Measurements from ENCODE around the gene DCAF11. TPM values are rescaled to one million over a fixed set of nuclear protein-coding genes. Genes with fewer than 3 reads are reported as not detected.

Gene DCAF11
- total RNA-seq, 1 donor from 2014 or later = 52.8 TPM

DNA sequence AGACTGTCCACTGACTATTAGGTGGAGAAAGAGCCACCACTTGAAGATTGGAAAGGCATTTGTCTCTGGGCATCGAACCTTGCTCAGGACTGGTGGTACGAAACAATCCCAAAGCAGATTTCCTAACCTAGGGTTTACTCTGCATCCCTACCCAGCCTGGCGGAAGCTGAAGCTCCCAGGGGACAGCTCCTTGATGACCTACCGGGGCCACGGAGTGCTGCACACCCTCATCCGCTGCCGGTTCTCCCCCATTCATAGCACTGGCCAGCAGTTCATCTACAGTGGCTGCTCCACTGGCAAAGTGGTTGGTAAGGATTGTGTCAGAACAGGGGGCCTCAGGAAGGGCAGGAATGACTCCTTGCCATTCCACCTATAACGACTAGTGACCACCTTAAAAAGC lies 6.6 kb downstream of the DCAF11 start:
- Mint-ChIP-seq H3K36me3 (ENCODE audit: unreplicated experiment) (peaks cover 38% of the 10 kb centered on the region), H3K27me3 (ENCODE audit: unreplicated experiment) (no peaks in the 10 kb centered on the region), H3K4me1 (ENCODE audit: unreplicated experiment) (peaks cover under 1% of the 10 kb centered on the region), H3K9me3 (ENCODE audit: unreplicated experiment) (no peaks in the 10 kb centered on the region), H3K4me3 (ENCODE audit: unreplicated experiment) (no peak overlapping the region), H3K27ac (ENCODE audit: unreplicated experiment) (no peak overlapping the region)
- TF ChIP-seq, protein P1, sequence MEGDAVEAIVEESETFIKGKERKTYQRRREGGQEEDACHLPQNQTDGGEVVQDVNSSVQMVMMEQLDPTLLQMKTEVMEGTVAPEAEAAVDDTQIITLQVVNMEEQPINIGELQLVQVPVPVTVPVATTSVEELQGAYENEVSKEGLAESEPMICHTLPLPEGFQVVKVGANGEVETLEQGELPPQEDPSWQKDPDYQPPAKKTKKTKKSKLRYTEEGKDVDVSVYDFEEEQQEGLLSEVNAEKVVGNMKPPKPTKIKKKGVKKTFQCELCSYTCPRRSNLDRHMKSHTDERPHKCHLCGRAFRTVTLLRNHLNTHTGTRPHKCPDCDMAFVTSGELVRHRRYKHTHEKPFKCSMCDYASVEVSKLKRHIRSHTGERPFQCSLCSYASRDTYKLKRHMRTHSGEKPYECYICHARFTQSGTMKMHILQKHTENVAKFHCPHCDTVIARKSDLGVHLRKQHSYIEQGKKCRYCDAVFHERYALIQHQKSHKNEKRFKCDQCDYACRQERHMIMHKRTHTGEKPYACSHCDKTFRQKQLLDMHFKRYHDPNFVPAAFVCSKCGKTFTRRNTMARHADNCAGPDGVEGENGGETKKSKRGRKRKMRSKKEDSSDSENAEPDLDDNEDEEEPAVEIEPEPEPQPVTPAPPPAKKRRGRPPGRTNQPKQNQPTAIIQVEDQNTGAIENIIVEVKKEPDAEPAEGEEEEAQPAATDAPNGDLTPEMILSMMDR (IDR thresholded peaks at IDR 0.05) = no peak
- DNase-seq (ENCODE audit: extremely low spot score, unreplicated experiment) = no peak

DNA sequence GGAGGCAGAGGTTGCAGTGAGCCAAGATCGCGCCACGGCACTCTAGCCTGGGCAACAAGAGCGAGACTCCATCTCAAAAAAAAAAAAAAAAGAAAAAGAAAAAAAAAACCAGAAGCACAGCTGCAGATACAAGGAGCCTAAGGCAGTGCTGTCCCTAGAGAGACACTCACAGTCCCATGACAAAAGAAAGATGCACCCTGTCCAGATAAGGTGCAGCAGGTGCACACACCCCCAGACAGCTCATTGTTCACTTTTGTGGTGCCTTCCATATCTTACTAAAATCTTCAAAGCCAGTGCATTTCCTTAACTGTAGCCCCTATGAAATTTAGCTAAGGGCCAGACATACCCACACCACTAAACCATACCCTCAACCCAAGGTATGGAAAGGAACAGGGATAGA lies 7.8 kb downstream of the DCAF11 start:
- Mint-ChIP-seq H3K4me3 (ENCODE audit: unreplicated experiment) (no peak overlapping the region), H3K27ac (ENCODE audit: unreplicated experiment) (no peak overlapping the region), H3K27me3 (ENCODE audit: unreplicated experiment) (no peaks in the 10 kb centered on the region), H3K9me3 (ENCODE audit: unreplicated experiment) (no peaks in the 10 kb centered on the region), H3K4me1 (ENCODE audit: unreplicated experiment) (no peaks in the 10 kb centered on the region), H3K36me3 (ENCODE audit: unreplicated experiment) (peaks cover 38% of the 10 kb centered on the region)
- no peak for DNase-seq (ENCODE audit: extremely low spot score, unreplicated experiment)
- TF ChIP-seq, protein P1 (IDR thresholded peaks at IDR 0.05) = no peak

DNA sequence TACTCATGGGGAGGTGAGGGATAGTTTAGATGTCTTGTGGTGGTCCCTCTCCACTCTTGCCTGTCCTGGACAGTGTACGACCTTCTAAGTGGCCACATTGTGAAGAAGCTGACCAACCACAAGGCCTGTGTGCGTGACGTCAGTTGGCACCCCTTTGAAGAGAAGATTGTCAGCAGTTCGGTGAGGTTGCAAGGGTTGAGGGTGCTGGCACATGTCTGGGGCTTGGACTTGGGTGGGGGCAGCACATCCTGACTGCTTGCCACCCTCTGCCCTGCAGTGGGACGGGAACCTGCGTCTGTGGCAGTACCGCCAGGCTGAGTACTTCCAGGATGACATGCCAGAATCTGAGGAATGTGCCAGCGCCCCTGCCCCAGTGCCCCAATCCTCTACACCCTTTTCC lies 8.3 kb downstream of the DCAF11 start:
- no peak for DNase-seq (ENCODE audit: extremely low spot score, unreplicated experiment)
- no peaks in the 10 kb centered on the region for H3K9me3 Mint-ChIP-seq (ENCODE audit: unreplicated experiment)

DNA sequence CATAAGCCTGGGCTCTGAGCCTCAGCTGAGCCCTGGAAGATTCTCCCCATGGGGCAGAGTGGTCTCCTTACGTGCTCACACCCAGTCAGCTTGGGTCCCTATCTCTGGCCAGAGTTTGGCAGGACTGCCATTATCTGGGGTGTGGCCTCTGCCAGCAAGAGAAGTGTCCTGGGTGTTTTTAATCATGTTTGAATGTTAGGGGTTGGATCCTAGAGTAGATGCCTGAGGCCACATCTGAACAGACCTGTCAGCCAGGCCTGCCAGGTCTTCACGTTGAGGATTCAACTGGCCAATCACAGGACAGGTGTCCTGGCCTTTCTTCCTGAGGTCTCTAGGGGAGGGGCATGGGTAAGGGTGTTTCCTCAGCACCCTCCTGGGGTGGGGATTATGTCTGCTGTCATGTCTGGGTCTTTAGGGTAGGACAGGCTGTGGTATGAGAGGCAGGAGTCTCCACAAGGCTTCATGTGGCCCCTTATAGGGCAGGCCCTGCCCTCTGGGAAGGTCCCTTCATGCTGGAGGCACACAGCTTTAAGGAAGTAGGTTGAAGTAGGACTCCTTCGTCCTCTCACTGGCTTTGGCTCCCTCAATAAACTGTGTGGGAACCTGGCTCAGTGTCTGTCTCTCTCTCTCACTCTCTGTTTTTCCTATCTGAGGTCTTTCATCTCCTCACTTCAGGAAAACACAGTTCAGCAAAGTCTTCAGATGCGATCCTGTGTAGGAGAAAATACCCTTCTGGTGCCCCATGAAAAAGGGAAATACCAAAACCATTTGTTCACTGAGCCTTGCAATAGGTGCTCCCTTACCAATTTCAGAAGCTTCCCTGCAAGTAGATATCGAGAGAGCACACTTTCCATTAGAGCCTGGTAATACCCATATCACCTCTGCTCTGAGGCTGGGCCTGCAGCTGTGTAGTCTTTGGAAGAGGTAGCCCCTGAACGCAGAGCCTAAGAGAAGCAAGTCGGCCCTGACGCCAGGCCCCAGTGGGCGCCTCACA lies 9.1 kb downstream of the DCAF11 start:
- TF ChIP-seq, protein P1 (IDR thresholded peaks at IDR 0.05) = no peak
- no peak overlapping the region for H3K4me3 Mint-ChIP-seq (ENCODE audit: unreplicated experiment)
- H3K4me1 Mint-ChIP-seq (ENCODE audit: unreplicated experiment) = no peaks in the 10 kb centered on the region
- no peaks in the 10 kb centered on the region for H3K27me3 Mint-ChIP-seq (ENCODE audit: unreplicated experiment)
- no peaks in the 10 kb centered on the region for H3K9me3 Mint-ChIP-seq (ENCODE audit: unreplicated experiment)
- no peak for DNase-seq (ENCODE audit: extremely low spot score, unreplicated experiment)
- H3K27ac Mint-ChIP-seq (ENCODE audit: unreplicated experiment) = no peak overlapping the region
- peaks cover 31% of the 10 kb centered on the region for H3K36me3 Mint-ChIP-seq (ENCODE audit: unreplicated experiment)

More for the DNA sequence above, 8.3 kb downstream of the DCAF11 start:
- Mint-ChIP-seq H3K27ac (ENCODE audit: unreplicated experiment) (no peak overlapping the region), H3K4me3 (ENCODE audit: unreplicated experiment) (no peak overlapping the region), H3K36me3 (ENCODE audit: unreplicated experiment) (peaks cover 35% of the 10 kb centered on the region), H3K27me3 (ENCODE audit: unreplicated experiment) (no peaks in the 10 kb centered on the region), H3K4me1 (ENCODE audit: unreplicated experiment) (no peaks in the 10 kb centered on the region)
- TF ChIP-seq, protein P1 (IDR thresholded peaks at IDR 0.05) = no peak

DNA sequence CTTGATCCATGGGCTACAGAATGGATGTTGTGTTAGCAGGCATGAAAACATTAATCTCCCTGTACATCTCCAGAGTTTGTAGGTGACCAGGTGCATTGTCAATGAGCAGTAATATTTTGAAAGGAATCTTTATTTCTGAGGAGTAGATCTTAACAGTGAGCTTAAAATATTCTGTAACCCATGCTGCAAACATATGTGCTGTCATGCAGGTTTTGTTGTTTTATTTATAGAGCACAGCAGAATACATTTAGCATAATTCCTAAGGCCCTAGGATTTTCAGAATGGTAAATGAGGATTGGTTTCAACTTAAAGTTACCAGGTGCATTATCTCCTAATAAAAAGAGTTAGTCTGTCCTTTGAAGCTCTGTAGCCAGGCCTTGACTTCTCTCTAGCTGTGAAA lies 12.4 kb downstream of the DCAF11 start:
- Mint-ChIP-seq H3K27me3 (ENCODE audit: unreplicated experiment) (no peaks in the 10 kb centered on the region), H3K27ac (ENCODE audit: unreplicated experiment) (no peak overlapping the region), H3K36me3 (ENCODE audit: unreplicated experiment) (peaks cover 9% of the 10 kb centered on the region), H3K4me1 (ENCODE audit: unreplicated experiment) (no peaks in the 10 kb centered on the region), H3K4me3 (ENCODE audit: unreplicated experiment) (no peak overlapping the region), H3K9me3 (ENCODE audit: unreplicated experiment) (no peaks in the 10 kb centered on the region)
- no peak for DNase-seq (ENCODE audit: extremely low spot score, unreplicated experiment)
- TF ChIP-seq, protein P1 (IDR thresholded peaks at IDR 0.05) = no peak

Data from osteocyte (in vitro differentiated cells).